Measurements from ENCODE around the gene CXCR6.
"Not testable (repeated sequence)": the region's sequence is repeated elsewhere in the genome, so short reads cannot be mapped to it uniquely, and the experiment has no call there.

Gene CXCR6

DNA sequence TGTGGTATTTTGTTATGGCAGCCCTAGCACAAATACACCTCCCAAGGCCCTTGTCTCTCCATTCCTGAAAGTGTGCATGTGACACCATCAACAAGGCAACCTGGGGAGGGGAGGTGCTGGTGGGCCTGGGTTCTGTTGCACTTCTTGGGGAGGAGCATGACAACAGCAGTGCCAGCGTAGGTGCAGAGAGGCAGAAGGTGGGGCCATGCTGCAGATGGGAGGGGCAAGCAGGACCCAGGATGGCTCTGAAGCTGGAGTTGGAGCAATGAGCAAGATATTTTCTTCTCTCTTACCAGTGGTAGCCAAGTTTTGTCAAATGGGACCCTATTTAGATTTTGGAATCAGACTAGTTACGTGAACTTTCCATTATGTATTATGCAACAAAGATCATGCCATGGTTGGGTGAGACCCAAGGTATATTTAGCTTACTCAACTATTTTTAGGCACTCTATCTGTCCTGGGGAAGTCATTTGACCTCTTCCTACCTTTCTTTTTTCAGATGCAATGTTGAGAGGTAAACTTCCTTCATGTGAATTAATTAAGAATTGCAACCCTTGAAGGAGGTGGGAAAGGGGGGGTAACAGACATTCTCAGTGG is 49.0 kb downstream of the CXCR6 start:
- DNase-seq: no peak

DNA sequence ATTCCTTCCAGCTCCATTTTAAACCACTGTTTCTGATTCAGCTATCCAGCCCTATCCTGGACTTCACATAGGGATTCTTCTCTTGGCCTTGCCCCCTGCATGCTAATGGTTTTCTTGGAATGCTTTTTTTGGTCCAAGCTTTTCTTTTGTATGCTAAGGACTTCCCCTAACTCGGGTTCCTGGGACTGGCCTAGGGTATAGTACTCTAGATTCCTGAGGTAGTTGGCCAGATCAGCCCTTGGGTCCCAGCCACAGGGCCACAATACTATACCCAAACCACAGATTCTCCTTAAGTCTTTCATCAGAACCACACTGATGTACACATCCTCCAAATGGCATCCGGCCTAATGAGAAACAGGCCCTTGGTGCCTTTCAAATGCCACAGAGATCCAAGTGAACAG is 49.6 kb downstream of the CXCR6 start:
- DNase-seq: no peak

DNA sequence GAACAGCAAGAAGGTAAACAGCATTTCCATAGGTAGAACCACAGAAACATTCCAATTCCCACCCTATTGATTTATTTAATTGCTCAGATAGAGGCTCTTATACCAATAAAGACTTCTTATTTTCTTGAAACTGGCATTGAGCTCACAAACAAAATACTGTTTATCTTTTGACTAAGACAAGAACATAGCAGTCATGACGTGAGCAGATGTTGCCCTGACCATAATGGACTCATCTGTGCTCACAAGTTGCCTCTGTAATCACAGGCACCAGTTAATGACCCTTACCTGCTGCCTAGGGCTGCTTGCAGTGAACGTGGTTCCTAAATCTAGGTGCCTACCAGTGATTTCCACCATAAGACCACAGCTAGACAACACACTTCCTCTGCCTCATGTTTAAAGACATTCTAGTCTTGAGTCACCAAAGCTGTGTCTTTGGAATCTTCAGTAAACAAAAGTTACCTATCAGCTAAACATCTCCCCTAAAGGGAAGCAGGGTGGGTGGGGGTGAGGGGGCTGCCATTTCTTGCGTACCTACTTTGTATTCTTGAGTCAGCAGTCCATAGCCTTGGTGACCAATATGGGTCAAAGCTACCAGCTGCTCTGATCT is 50.3 kb downstream of the CXCR6 start:
- no peak for DNase-seq

DNA sequence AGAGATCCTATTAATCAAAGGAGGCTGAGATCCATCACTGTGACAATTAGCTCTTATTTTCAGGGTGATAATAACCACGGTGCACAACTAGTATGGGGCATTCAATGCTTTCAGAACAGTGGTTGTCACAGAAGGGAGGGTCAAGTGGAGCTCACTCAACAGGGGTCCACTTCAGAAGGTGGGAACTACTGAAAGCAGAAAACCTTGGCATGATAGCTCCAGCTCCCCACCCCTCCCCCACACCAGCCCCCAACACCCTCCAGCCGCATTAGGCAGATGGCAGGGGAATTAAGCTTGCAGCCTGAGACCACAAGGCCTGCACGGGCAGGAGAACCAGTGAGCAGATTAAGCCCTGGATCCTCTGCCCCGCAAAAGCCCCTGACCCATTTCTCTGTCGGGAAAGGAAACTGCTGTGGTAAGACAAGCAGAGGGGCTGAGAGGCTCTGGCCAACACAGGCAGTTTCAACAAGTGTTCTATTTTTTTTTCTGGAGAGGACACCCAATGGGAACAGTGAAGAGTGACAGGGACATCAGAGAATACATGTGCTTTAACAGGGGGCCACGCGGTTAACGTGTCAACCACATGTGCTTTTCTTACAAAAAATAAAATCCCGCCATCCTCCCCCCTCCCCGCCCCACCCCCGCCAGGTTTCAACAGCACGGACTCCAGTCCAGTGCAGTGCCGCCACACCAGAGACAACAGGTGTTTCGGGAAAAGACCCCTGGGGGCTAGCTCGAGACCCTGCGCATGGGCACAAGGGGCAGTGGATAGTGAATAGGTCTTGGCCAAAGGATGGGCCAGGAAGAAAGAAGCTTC is 51.4 kb downstream of the CXCR6 start:
- DNase-seq: peak in 1 of 4 experiments; percentile 8

DNA sequence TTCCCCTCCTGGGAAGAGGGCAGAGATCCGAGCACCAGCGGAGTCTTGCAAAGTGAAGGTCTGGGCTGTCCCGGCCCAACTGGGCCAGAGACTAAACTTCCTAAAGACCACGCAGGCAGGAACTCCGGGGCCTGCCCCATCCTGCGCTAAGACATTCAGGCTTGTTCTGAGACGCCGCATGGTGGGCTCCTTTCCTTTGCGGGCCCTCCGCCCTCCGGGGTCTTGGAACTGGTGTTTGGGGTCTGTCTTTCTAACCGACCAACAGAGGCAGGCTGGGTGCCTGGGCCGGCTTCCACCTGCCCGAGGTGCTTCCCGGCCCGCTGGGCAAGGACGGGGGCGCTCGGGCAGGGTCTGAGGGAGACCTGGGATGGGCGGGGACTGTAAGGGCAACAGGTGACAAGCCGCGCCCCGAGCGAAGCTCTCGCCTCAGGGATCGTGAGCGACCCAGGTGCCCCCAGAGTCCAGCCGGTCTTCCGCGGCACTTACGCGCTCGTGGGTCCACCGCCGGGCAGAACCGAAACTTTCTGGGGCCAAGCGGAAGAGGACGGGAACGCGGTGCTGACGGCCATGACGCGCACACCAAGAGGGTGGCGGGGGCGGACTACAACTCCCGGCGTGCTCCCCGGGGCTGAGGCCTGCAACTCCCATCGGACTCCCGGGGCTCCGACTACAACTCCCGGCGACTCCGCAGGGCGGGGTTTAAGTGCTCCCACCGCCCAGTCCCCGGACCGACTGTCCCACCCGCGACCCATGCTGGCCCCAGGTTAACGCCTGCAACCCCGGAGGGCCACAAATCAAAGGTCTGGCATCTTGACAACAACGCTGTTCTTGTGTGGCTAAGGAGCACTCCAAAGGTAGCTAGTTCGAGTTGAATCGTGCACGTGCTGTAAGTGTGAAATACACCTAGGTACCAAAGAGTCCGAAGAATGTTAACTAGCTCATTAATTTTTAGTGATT is 52.2 kb downstream of the CXCR6 start, which contains the start of gene FYCO1:
TSS of gene FYCO1 (minus strand) at position 589 of the 957 bp plus-strand sequence. CDS start 10,914 bp downstream, outside the sequence.
- peak; percentile 58 to 76 (median 70) for DNase-seq

GRCh38 chr3:45997499-45997898 is 54.2 kb downstream of the CXCR6 start:
- not testable (repeated sequence) for DNase-seq

DNA sequence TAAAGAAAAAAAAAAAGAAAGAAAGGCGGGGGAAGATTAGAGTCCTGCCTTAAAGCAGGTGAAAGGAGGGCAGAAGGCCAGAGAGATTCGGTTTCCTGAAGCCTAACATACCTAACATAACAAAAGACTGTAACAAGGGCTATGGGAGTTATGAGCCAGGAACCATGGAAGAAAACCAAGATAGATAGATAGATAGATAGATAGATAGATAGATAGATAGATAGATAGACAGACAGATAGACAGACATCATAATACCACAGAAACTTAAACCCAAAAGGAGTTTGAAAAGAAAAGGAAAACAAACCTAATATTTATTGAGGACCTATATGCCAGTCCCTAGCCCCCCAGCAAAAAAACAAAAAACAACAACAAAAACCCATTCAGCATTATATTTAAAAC is 54.7 kb downstream of the CXCR6 start:
- no peak for DNase-seq
